ENCODE data around the gene TMEM269.

DNA sequence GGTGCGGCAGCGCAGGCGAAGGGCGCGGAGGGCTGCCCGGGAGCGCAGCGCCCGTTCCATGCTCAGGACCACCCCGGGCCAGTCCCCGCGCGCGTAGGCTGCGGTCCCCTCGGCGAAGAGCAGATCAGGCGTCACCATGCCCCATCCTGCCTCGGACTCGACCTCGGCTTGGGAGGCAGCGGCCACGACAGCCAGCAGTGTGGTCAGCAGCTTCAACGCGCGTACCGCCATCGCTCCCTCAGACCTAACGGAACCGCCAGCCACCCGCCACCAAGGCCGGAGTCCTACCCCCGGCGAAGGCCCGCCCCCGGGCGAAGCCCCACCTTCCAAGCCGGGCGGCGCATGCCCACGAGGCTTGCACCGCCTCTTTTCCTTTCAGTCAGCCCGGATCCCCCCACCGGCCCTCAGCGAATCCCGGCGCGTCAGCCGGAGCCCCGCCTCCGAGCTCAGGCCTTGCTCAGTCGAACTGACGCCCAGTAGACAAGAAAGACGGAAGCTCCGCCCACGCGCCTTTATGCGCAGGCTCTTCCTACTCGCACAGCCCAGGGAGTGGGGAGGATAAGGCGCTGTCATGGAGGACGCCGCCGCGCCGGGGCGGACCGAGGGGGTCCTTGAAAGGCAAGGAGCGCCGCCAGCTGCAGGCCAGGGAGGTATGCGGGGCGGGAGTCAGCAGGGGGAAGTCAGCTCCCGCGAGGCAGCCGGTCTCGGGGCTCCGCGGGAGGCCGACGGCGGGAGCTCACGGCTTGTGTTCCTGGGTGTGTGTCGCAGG, 17.9 kb upstream of the TMEM269 start, which contains the start of the genes C1orf50 and P3H1:
- TF ChIP-seq, protein P1, sequence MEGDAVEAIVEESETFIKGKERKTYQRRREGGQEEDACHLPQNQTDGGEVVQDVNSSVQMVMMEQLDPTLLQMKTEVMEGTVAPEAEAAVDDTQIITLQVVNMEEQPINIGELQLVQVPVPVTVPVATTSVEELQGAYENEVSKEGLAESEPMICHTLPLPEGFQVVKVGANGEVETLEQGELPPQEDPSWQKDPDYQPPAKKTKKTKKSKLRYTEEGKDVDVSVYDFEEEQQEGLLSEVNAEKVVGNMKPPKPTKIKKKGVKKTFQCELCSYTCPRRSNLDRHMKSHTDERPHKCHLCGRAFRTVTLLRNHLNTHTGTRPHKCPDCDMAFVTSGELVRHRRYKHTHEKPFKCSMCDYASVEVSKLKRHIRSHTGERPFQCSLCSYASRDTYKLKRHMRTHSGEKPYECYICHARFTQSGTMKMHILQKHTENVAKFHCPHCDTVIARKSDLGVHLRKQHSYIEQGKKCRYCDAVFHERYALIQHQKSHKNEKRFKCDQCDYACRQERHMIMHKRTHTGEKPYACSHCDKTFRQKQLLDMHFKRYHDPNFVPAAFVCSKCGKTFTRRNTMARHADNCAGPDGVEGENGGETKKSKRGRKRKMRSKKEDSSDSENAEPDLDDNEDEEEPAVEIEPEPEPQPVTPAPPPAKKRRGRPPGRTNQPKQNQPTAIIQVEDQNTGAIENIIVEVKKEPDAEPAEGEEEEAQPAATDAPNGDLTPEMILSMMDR (IDR thresholded peaks at IDR 0.05), result no peak
- TF ChIP-seq EZH2 (IDR thresholded peaks at IDR 0.05; ENCODE audit: borderline replicate concordance, insufficient read depth, low read depth, low read length, poor library complexity, severe bottlenecking), result no peak

All from B cell (primary cell).